ENCODE measurements around the gene MCF2L. TPM values are rescaled to one million over a fixed set of nuclear protein-coding genes. Genes with fewer than 3 reads are reported as not detected.
"Not testable (repeated sequence)": the region's sequence is repeated elsewhere in the genome, so short reads cannot be mapped to it uniquely, and the experiment has no call there.

Gene MCF2L
- total and polyA plus RNA-seq, 7 donors, result 9.1 to 40.5 (median 20.3) TPM

DNA sequence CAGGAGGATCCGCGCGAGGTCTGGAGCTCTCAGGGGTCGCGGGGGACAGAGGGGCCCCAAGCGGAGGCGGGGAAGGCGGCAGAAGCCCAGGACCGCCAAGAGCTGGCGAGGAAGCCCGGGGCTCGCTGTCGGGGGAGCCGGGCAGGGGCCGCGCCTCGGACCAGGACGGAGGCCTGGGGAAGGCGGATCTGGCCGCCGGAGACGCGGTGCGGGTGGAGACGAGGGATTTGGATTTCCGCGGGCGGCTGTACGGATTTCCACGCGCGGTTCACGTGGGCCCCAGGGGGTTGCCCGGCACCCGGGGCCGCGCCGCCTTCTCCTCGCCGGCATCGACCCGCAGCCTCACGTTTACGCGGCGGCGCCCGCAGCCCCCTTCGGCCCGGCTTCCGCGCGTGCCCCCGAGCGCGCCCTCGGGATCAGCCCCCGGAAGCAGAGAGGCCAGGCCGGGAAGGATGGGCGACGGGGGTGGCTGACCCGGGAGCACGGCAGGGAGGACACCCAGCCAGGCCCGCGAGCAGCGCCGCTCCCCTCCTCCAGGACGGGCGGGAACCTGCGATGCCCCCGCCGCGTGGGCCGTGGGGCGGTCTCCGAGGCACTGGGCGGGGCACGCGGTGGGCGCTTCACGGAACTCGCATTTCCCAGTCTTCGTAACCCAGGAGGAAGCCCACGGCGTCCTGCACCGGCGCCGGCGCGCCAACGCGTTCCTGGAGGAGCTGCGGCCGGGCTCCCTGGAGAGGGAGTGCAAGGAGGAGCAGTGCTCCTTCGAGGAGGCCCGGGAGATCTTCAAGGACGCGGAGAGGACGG is 141.2 kb downstream of the MCF2L start:
- DNase-seq (peak in 1 of 2 donors; percentile 47), ATAC-seq (peak in 1 of 4 donors; percentile 33)
- no peaks in the 10 kb centered on the region for H3K9me3 ChIP-seq
- H3K27me3 ChIP-seq (ENCODE audit: insufficient read depth in 3 of 3, low read length in 2 of 3), result peaks cover 0 to 45% (median 26%) of the 10 kb centered on the region in 3 donors
- H3K36me3 ChIP-seq (ENCODE audit: insufficient read depth in 1 of 2, low read depth in 1 of 2), result no peaks in the 10 kb centered on the region
- 1 to 3% (median 2%) methylated on average over 38 to 99 of the region's 99 CpGs for WGBS, 3 donors
- H3K4me1 ChIP-seq, result no peaks in the 10 kb centered on the region
- peak overlapping the region; percentile 58 for H3K4me3 ChIP-seq
- no peak overlapping the region for H3K27ac ChIP-seq
- intact Hi-C loops (cut with DNase I), result no loop called here
- TF ChIP-seq CTCF (IDR thresholded peaks at IDR 0.05), result no peak

GRCh38 chr13:113110852-113111315 is 141.9 kb downstream of the MCF2L start:
- no peaks in the 10 kb centered on the region for H3K9me3 ChIP-seq
- DNase-seq (peak in 1 of 2 donors; percentile 52), ATAC-seq (no peak)
- no peak for TF ChIP-seq CTCF (IDR thresholded peaks at IDR 0.05)
- intact Hi-C loops (cut with DNase I), result no loop called here
- H3K4me3 ChIP-seq, result peak overlapping the region; percentile 58
- peaks cover 0 to 49% (median 26%) of the 10 kb centered on the region in 3 donors for H3K27me3 ChIP-seq (ENCODE audit: insufficient read depth in 3 of 3, low read length in 2 of 3)
- WGBS, 3 donors, result 16 to 38% (median 27%) methylated on average over 19 to 49 of the region's 49 CpGs
- no peaks in the 10 kb centered on the region for H3K4me1 ChIP-seq
- no peaks in the 10 kb centered on the region for H3K36me3 ChIP-seq (ENCODE audit: insufficient read depth in 1 of 2, low read depth in 1 of 2)
- H3K27ac ChIP-seq, result no peak overlapping the region

DNA sequence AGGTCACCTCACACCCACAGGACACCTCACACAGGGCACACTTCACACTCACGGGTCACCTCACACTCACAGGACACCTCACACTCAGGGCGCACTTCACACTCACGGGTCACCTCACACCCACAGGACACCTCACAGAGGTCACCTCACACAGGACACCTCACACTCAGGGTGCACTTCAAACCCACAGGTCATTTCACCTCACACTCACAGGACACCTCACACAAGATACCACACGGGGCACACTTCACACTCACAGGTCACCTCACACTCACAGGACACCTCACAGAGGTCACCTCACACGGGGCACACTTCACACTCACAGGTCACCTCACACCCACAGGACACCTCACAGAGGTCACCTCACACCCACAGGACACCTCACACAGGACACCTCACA is 142.8 kb downstream of the MCF2L start:
- ATAC-seq; H3K36me3 ChIP-seq (ENCODE audit: insufficient read depth in 1 of 2, low read depth in 1 of 2); H3K9me3 ChIP-seq; H3K27ac ChIP-seq; DNase-seq; H3K4me3 ChIP-seq; H3K4me1 ChIP-seq; intact Hi-C loops (cut with DNase I): not testable (repeated sequence)
- peaks cover 0 to 53% (median 24%) of the 10 kb centered on the region in 3 donors for H3K27me3 ChIP-seq (ENCODE audit: insufficient read depth in 3 of 3, low read length in 2 of 3)
- 86 to 91% (median 88%) methylated on average over 5 of the region's 5 CpGs for WGBS, 3 donors

- 67 to 85% (median 69%) methylated on average over 1 of the region's 1 CpG for WGBS, 3 donors
- H3K36me3 ChIP-seq (ENCODE audit: insufficient read depth in 1 of 2, low read depth in 1 of 2); H3K4me1 ChIP-seq; intact Hi-C loops (cut with DNase I); ATAC-seq; H3K4me3 ChIP-seq; H3K27ac ChIP-seq; DNase-seq; H3K9me3 ChIP-seq: not testable (repeated sequence)
- peaks cover 0 to 56% (median 24%) of the 10 kb centered on the region in 3 donors for H3K27me3 ChIP-seq (ENCODE audit: insufficient read depth in 3 of 3, low read length in 2 of 3)
Observed at GRCh38 chr13:113112475-113112874, 143.5 kb downstream of the MCF2L start.

GRCh38 chr13:113112893-113113845 is 144.2 kb downstream of the MCF2L start:
- no peak for ATAC-seq
- intact Hi-C loops (cut with DNase I), result no loop called here
- WGBS, 3 donors, result 74 to 76% (median 74%) methylated on average over 9 of the region's 9 CpGs
- Histone ChIP-seq H3K4me3 (no peak overlapping the region), H3K9me3 (no peaks in the 10 kb centered on the region), H3K36me3 (ENCODE audit: insufficient read depth in 1 of 2, low read depth in 1 of 2) (no peaks in the 10 kb centered on the region), H3K27me3 (ENCODE audit: insufficient read depth in 3 of 3, low read length in 2 of 3) (peaks cover 0 to 62% (median 24%) of the 10 kb centered on the region in 3 donors), H3K27ac (no peak overlapping the region), H3K4me1 (no peaks in the 10 kb centered on the region)
- DNase-seq, result no peak
- TF ChIP-seq CTCF (IDR thresholded peaks at IDR 0.05), result no peak

Data from psoas muscle (tissue), 8 donors.